OCI-LY3 (cell line): ENCODE results near the gene AIRE.

Source experiments
- CTCF ChIP-seq: fragments of 200-600, 300-600 bp; sonication (generic); IDR thresholded peaks from 2 replicates; pipeline ENCODE4 v1.5.1; 2014; ENCODE audit warnings: antibody characterized with exemption, low read length, low read depth
- EZH2phosphoT487 ChIP-seq: fragments of 200-600 bp; shearing (Covaris generic); IDR thresholded peaks from 2 replicates; pipeline ENCODE4 v1.6.1; 2018; ENCODE audit warnings: antibody characterized with exemption, mixed run types, low read depth

DNA sequence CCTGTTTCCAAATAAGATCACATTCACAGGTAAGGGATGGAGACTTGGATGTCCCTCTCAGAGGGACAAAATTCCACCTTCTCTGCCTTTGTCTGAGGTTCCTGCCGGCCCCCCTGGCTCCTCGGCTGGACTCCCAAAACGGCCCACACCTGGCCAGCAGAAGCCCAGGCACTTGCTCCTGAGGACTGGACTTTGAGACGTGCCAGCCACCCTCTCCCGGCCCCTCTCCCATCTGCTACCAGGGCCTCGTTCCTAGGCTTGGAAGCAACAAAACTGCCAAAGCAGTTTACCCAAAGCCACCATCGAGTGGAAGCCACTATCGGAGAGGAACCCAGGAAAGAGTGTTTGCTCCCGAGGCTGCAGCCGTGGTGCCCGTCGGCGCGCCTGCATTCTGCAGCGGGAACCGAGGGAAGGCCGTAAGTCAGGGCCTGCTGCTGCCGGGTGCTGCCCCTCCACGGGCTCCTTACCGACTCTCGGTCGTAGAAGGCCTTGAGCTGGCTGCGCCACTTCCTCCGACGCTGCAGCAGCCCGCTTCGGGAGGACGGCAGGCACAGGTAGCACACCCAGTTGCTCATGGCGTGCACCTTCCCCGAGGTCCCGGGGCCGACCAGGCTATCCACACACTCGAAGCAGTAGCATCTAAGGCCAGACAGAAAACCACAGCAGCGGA is 27.5 kb upstream of the AIRE start:
- TF ChIP-seq CTCF (no peak), EZH2phosphoT487 (no peak)
